ENCODE measurements around the gene ZNF530.

DNA sequence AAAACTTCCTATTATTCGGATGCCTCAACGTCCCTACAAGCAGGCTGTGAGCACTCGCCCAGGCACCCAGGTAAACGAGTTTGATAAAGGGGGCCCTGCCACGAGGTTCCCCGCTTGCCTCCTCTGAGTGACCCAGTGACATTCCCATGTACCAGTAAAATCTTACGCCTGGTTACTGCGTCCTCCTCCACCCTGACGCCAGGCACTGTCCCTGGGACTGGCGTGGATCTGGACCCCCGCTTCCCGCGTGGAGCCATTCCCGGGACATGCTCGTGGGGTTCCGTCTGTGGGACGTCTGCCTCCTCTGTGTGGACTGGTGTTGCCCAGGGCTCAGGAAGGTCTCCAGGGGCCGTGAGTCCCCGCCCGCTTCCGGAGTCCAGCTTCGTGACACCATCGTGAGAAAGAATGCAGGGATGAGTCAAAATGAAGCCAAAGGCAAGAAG, 39.6 kb upstream of the ZNF530 start:
- TF ChIP-seq FOXM1 (IDR thresholded peaks at IDR 0.05; ENCODE audit: borderline replicate concordance) (no peak), HDGF (IDR thresholded peaks at IDR 0.05; ENCODE audit: borderline replicate concordance) (no peak), LEF1 (IDR thresholded peaks at IDR 0.05; ENCODE audit: borderline replicate concordance) (no peak), FOXK2 (IDR thresholded peaks at IDR 0.05) (no peak), BHLHE40 (IDR thresholded peaks at IDR 0.05; ENCODE audit: borderline replicate concordance) (no peak), SUZ12 (IDR thresholded peaks at IDR 0.05) (no peak), ELF4 (IDR thresholded peaks at IDR 0.05) (no peak)

Data from HEK293T (cell line).